Endodermal cell (in vitro differentiated cells): ENCODE results near the gene KIF14. TPM values are rescaled to one million over a fixed set of nuclear protein-coding genes. Genes with fewer than 3 reads are reported as not detected.
"Not testable (repeated sequence)": the region's sequence is repeated elsewhere in the genome, so short reads cannot be mapped to it uniquely, and the experiment has no call there.

Experiments used
- DNase-seq: peaks from one replicate; pipeline ENCODE4 v3.0.0-alpha.2; 2017
- H3K27ac ChIP-seq: 2 replicates; pipeline ENCODE4 v1.5.1; 2013; ENCODE audit warnings: mild to moderate bottlenecking, low read depth, low read length, moderate library complexity
- H3K27me3 ChIP-seq: 2 replicates; pipeline ENCODE4 v1.6.1; 2013; ENCODE audit warnings: mild to moderate bottlenecking, low read length, moderate library complexity; ENCODE audit not compliant: insufficient read depth, control insufficient read depth, poor library complexity, severe bottlenecking
- H3K36me3 ChIP-seq: 2 replicates; pipeline ENCODE4 v1.7.0; 2013; ENCODE audit warnings: mild to moderate bottlenecking, low read length, moderate library complexity; ENCODE audit not compliant: control insufficient read depth, insufficient read depth
- H3K4me1 ChIP-seq: one replicate; pipeline ENCODE4 v1.7.0; 2013; ENCODE audit warnings: low read length; ENCODE audit not compliant: control insufficient read depth, insufficient read depth
- H3K4me3 ChIP-seq: 2 replicates; pipeline ENCODE4 v1.5.1; 2013; ENCODE audit warnings: mild to moderate bottlenecking, low read length, moderate library complexity
- H3K9ac ChIP-seq: 2 replicates; pipeline ENCODE4 v1.6.1; 2013; ENCODE audit warnings: mild to moderate bottlenecking, low read length, moderate library complexity; ENCODE audit not compliant: poor library complexity, severe bottlenecking; ENCODE audit errors: extremely low read depth
- H3K9me3 ChIP-seq: 2 replicates; pipeline ENCODE4 v1.6.1; 2013; ENCODE audit warnings: mild to moderate bottlenecking, low read length, moderate library complexity; ENCODE audit not compliant: control insufficient read depth
- H3K27ac Mint-ChIP-seq: 2 replicates; pipeline ENCODE4 v1.8.0; 2020; ENCODE audit warnings: mixed read lengths
- H3K27me3 Mint-ChIP-seq: 2 replicates; pipeline ENCODE4 v1.8.0; 2021; ENCODE audit warnings: mild to moderate bottlenecking, mixed read lengths; ENCODE audit not compliant: insufficient read depth
- H3K36me3 Mint-ChIP-seq: 2 replicates; pipeline ENCODE4 v1.8.0; 2020; ENCODE audit warnings: low read depth, mixed read lengths
- H3K4me1 Mint-ChIP-seq: 2 replicates; pipeline ENCODE4 v1.8.0; 2020; ENCODE audit warnings: mixed read lengths
- H3K4me3 Mint-ChIP-seq: 2 replicates; pipeline ENCODE4 v1.8.0; 2020; ENCODE audit warnings: mild to moderate bottlenecking, moderate library complexity, mixed read lengths
- H3K9me3 Mint-ChIP-seq: 2 replicates; pipeline ENCODE4 v1.8.0; 2020; ENCODE audit warnings: mild to moderate bottlenecking, mixed read lengths
- CTCF ChIP-seq: fragments of 200-600 bp; sonication (generic); conservative IDR thresholded peaks from 2 replicates; pipeline ENCODE4 v1.5.0; 2021; ENCODE audit warnings: antibody characterized with exemption, mild to moderate bottlenecking
- WGBS, 2 experiments: methylation state at CpG; one replicate each; pipeline versions ENCODE4 v1.1.5 to v1.1.7; 2013; ENCODE audit warnings: missing lambda C conversion rate in 2 of 2, mixed read lengths in 1 of 2; ENCODE audit not compliant: insufficient coverage in 1 of 2, insufficient read length in 1 of 2; 5-methylcytosine and 5-hydroxymethylcytosine counted together
- total RNA-seq, 2 donors: library from RNA; stranded (reverse); fragmentation: NEBNext Ultra II Directional in 1 of 2; extraction: Animal tissue kit (Norgen Biotek cat#: 25700) in 1 of 2; gene quantifications; 2 replicates in 1 of 2; 3 replicates in 1 of 2; pipeline ENCODE4 v1.2.1, GENCODE V29; 2021

Gene KIF14
- total RNA-seq, 2 donors from 2014 or later: 13.5 to 20.9 TPM

- Histone ChIP-seq H3K4me1 (no peaks in the 10 kb centered on the region), H3K27ac (no peak overlapping the region), H3K4me3 (no peak overlapping the region), H3K36me3 (no peaks in the 10 kb centered on the region), H3K9me3 (no peaks in the 10 kb centered on the region), H3K27me3 (no peaks in the 10 kb centered on the region), H3K9ac (no peak overlapping the region)
- DNase-seq: no peak
- TF ChIP-seq CTCF: no peak
- Mint-ChIP-seq H3K9me3 (no peaks in the 10 kb centered on the region), H3K4me3 (no peak overlapping the region), H3K27ac (no peak overlapping the region), H3K36me3 (peaks cover 3% of the 10 kb centered on the region), H3K4me1 (peaks cover 4% of the 10 kb centered on the region), H3K27me3 (no peaks in the 10 kb centered on the region)
- 83 to 100% methylated on average over 1 of the region's 2 CpGs for WGBS, 2 experiments
Observed at GRCh38 chr1:200636681-200637080, 16.1 kb upstream of the KIF14 start.

- H3K4me3 Mint-ChIP-seq: no peak overlapping the region
- WGBS, 2 experiments: 100% methylated on average over 1 of the region's 2 CpGs; no CpG with 5 or more reads in 1 of the 2 experiments
Observed at GRCh38 chr1:200634261-200635122, 13.9 kb upstream of the KIF14 start.

GRCh38 chr1:200631375-200631774 lies 10.8 kb upstream of the KIF14 start:
- 91% methylated on average over 1 of the region's 1 CpG; no CpG with 5 or more reads in 1 of the 2 experiments for WGBS, 2 experiments
- H3K27me3 Mint-ChIP-seq: no peaks in the 10 kb centered on the region
- no peaks in the 10 kb centered on the region for H3K36me3 ChIP-seq
- no peaks in the 10 kb centered on the region for H3K27me3 ChIP-seq
- H3K36me3 Mint-ChIP-seq: no peaks in the 10 kb centered on the region
- H3K9me3 ChIP-seq: no peaks in the 10 kb centered on the region
- DNase-seq: no peak
- no peak overlapping the region for H3K27ac ChIP-seq
- no peak for TF ChIP-seq CTCF
- no peak overlapping the region for H3K9ac ChIP-seq
- H3K4me1 ChIP-seq: no peaks in the 10 kb centered on the region
- no peak overlapping the region for H3K4me3 Mint-ChIP-seq
- no peaks in the 10 kb centered on the region for H3K4me1 Mint-ChIP-seq
- no peaks in the 10 kb centered on the region for H3K9me3 Mint-ChIP-seq
- H3K27ac Mint-ChIP-seq: no peak overlapping the region
- H3K4me3 ChIP-seq: no peak overlapping the region

More at GRCh38 chr1:200634261-200635122, 13.9 kb upstream of the KIF14 start:
- no peak for DNase-seq
- H3K27me3 ChIP-seq: no peaks in the 10 kb centered on the region
- Mint-ChIP-seq H3K27me3 (no peaks in the 10 kb centered on the region), H3K27ac (no peak overlapping the region), H3K9me3 (no peaks in the 10 kb centered on the region), H3K36me3 (peaks cover 3% of the 10 kb centered on the region), H3K4me1 (peaks cover 4% of the 10 kb centered on the region)
- no peak overlapping the region for H3K9ac ChIP-seq
- no peak overlapping the region for H3K27ac ChIP-seq
- no peaks in the 10 kb centered on the region for H3K4me1 ChIP-seq
- H3K9me3 ChIP-seq: no peaks in the 10 kb centered on the region
- peak; percentile 56 for TF ChIP-seq CTCF
- no peak overlapping the region for H3K4me3 ChIP-seq
- no peaks in the 10 kb centered on the region for H3K36me3 ChIP-seq

GRCh38 chr1:200630515-200630899 lies 10.0 kb upstream of the KIF14 start:
- H3K27me3 ChIP-seq, H3K27me3 Mint-ChIP-seq, H3K36me3 ChIP-seq, H3K4me3 ChIP-seq, H3K9me3 ChIP-seq, H3K4me1 Mint-ChIP-seq, H3K9ac ChIP-seq, H3K4me3 Mint-ChIP-seq, DNase-seq, H3K27ac ChIP-seq, H3K4me1 ChIP-seq, H3K27ac Mint-ChIP-seq, H3K36me3 Mint-ChIP-seq, H3K9me3 Mint-ChIP-seq: not testable (repeated sequence)
- WGBS, 2 experiments: 94 to 95% methylated on average over 6 to 8 of the region's 8 CpGs
